Islet precursor cell (in vitro differentiated cells): ENCODE data around the gene POLD2.

Experiments
- DNase-seq: peaks from one replicate; pipeline ENCODE4 v3.0.0-alpha.2; 2018

The POLD2 gene

DNA sequence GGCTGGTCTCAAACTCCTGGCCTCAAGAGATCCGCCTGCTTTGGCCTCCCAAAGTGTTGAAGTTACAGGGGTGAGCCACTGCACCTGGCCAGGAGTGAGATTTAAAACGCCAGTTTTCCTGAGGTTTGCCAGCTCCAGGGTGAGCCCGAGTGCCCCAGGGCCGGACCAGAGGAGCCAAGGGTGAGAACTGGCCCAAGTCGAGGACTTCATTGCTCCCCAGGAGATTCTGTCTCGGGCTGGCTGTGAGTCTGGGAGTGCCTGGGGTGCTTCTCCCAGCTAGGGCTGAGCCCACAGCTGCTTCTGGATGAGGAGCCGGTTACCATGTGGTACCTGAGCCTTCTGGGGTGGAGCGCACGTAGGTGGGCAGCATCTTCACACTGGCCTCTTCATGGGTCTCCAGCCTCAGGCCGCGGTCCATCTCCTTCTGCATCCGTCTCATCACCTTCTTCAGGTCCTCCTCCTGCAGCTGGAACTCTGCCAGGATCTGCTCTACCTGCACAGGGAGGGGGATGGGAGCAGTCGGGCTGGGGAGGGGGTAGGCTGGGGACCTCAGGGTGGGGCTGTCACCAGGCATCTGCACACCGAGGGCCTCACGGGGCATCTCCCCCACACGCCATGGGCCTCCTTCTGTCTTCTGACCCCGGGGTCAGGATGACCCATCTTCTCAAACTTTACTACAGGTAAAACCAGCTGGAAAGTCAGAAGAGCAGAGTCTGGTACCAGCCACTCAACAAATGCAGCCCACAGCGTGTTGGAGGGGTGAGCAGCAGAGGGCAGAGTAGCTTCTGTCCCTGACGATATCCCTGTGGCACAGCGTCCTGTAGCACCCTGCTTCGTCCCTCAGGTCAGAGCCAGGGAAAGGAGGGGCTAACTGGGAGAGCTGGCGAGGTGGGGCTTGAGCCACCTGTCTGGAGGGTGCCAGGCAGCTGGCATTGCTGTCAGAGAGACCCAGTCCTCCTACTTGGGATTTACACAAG lies 29.9 kb upstream of the POLD2 start:
- DNase-seq = peak; percentile 47

DNA sequence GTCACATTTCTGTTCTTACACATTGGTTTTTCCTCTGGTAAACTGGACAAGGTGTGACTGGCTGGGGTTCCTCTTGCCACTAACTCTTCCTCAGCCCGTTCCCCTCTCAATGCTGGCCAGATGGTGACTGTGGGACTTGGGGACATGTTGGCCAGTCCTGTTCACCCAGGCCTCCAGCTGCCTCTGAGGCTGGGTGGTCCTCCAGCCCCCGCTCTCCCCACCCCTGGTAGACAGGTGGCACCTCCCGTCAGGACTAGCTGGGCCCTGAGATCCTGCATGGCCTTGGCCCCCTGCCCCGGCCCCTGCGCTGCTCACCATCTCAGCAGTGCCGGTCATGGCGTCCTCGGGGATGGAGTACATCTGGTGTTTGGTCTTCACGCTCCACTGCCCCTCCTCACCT lies 28.6 kb upstream of the POLD2 start:
- peak; percentile 38 for DNase-seq

DNA sequence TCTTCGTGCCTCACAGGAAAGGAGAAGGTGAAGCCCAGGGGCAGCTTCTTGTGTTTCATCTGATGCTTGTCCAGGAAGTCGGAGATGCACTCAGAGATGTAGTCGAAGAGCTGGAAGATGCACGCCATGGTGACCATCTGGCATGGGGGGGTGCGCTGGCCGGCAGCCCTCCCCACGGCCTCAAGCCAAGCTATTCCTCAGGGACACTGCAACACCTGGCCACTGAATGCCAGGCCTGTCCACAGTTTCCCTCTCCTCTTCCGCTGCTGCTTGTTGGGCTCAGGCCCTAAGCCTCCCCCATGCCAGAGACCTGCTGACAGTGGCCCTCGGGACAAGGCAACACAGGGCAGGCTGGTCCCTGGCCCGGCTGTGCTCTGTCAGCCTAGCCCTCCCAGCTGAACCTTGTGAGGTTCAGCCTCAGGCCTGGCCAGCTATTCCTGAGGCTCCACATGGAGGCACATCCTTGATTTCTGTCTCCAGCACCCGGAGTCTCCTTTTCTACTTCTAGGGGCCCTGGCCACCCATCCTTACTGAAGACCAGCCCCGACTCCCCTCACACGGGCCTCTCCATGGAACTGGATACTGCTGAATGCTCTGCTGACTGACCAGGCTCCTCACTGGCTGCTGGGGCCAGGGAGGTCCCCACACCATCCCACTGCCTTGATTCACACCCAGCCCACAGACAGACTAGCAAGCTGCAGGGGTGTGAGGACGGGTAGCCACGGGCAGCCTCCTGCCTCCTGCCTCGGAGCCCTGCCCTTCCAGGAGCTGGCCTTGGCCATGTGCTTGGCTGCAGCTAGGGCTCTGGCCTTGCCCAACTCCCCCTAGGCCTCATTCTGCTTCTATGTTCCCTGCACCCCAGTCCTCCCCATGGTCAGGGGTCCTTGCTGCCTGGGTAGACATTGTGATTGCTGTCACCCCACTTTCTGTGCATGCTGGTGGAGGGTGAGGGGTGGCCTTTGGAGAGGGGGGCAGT lies 27.9 kb upstream of the POLD2 start:
- no peak for DNase-seq

DNA sequence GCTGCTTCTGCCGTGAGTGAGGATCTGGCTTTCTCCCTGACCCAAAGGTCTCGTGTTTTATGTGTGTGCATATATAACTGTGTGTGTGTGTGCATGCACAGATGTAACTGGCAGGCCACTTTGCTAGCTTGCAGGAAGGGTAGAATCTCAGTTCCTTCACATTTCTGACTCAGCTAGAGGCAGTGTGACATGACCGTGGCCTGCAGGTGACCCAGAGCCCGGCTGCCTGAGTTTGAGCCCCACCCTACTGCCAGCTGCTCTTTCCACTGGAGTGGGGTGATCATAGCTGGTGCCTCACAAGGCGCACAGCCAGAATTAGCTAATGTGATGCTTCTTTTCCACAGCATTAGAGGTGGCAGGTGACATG lies 27.1 kb upstream of the POLD2 start:
- DNase-seq = peak; percentile 40

DNA sequence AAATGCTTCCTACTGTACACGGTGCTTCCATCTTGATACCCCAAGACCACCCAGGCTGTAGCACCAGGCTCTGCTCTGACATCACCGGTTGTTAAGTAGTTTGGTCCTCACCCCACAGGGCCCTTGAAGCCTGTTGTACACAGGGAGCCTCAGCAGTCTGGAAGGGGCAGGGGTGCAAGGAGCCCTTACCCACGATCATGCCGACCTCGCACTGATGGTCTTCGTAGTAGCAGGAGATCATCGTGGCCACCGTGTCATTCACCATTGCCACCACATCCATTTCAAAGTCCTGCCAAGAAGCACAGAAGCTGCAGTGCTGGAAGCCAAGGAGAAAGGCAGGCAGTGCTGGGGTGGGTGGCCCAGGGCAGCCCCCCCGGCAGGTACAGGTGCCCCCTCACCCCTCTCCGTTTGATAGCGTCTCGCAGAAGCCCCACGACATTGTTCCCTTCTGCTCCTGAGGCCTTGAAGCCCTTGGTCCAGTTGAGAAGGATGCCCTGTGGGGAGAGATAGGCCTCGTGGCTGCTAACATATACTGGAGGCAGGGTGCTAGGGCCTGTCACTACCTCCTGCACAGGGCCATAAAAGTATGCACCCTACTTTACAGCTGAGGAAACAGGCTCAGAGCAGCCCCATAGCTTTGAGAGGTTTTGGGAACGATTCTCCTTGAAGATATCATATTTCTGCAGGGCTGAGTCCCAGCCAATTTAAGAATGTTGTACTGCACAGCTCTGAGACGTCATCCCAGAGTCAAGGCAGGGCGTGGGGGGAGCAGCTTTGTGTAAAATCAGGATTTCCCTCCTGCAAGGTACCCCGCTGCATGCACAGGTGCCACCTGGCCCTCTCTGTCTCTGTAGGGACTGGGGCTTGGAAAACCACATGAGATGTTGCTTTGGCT lies 26.5 kb upstream of the POLD2 start:
- no peak for DNase-seq

DNA sequence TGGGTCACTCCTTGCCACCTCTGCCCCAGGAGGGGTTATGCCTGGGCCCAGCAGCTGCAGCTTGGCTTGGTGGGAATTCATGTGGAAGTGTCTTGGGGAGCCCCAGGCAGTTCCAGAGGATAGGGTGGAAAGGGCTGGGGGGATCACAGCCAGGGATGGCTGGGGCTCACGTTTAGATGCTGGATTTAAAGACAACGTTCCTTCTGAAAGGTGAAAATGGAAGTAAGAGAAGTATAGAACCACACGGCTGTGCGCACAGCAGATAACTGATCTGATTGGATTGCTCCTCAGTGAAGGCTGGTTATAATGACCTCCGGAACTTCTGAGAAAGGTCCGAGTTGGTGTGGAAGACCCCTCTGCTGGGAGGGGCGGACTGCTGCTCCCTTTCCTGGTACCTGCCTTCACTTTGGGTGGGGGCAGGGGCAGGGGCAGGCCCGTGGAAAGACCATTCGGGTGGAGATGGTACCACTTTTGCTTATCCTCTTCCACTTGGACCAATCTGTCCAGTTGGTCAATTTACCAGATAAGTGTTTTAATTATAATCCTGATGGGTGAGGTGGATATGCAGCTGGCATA lies 25.7 kb upstream of the POLD2 start:
- DNase-seq = no peak

DNA sequence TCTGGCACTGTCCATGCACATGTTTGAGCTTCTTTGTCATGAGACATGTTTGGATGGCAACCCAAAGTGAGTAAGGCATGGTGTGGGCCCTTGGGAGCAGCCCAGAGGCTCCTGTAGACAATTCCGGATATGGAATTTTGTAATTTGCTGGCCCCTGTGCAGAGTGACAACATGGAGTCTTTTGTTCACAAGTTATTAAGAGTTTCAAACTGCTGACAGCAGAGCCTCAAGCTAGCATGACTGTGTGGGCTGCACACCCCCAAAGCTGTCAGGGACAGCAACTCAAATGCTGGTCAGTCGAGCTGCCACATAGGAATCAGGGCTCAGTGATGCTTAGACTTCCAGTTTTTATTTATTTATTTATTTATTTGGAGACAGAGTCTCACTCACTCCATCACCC lies 24.8 kb upstream of the POLD2 start:
- no peak for DNase-seq

DNA sequence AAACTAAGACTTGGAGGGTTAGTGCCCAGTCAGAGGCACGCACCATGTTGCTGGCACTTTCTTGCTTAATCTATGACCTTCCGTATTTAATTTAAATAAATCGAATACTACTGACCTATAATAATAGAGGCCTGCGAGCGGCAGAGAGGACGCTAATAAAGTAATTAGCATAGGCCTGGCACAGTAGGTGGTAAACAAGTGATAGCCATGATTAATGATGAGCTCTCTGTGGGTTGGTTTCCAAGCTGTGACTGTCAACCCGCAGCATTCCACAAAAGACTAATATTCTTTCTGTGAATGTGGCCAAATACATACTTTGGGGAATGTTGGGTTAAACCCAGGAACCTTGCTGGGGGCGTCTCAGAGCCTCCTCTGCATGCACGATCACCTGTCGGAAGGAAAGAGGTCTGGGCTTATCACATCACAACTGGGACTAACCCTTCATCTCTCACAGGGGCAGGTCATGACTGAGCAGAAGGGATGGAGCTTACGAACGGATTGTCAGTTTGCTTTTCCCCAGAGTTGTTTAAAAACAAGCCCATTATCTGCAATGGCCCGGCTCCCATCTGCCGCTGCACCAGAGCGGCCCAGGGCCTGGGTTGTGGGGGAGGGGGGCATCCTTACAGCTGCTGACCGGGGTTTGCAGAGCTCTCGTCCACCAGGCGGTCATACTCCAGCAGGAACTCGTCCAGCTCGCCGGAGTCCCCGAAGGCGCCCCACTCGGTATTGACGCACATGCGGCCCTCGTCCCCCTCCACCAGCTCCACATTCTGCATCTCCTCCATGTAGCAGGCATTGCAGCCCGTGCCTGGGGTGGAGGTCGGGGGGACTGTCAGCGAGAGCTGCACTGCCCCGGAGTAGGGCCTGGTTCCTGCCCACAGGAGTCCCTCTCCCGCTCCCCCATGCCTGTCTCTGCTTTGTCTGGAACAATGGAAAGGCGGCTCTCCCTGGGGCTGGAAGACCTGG lies 24.0 kb upstream of the POLD2 start:
- DNase-seq = peak; percentile 48

DNA sequence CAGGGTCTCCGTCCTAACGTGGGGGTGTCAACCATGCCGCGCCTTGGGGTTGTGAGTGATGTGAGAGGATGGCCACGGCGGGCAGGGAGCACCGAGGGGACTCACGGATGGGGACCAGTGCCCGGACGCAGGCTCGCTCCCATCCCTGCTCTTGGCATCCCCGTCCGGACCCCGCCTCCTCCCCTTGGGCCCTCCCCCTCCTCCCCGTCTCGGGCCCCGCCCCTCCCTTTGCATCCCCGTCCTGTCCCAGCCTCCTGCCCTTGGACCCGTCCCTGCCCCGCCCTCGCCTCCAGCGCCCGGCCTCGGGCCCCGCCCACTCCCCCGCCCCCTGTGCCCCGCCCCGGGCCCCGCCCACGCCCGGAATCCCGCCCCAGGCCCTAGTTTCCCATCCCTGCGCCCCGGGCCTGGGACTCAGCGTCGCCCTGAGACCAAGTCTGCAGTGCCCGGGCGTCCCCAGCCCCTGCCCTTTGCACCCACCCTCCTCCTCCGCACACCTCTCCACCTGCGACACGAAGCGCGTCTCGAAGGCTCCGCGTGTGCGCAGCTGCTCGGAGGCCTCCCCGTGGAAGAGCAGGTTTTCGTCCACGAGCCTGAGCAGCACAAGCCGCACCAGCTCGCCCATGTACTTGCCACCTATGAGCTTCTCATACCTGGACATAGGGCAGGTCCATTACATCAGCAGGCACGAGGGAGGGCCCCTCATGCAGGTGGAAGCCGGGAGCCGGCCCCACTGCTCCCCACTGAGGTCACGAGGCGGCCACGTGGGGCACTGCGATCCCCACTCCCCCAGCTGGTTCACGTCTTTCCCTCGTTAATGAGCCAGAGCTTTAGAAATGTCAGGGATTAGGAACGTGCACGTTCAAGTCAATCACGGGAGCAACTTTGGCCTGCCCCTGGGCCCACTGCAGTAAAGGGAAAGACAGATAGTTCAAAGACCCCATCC lies 22.9 kb upstream of the POLD2 start:
- DNase-seq = peak; percentile 86

DNA sequence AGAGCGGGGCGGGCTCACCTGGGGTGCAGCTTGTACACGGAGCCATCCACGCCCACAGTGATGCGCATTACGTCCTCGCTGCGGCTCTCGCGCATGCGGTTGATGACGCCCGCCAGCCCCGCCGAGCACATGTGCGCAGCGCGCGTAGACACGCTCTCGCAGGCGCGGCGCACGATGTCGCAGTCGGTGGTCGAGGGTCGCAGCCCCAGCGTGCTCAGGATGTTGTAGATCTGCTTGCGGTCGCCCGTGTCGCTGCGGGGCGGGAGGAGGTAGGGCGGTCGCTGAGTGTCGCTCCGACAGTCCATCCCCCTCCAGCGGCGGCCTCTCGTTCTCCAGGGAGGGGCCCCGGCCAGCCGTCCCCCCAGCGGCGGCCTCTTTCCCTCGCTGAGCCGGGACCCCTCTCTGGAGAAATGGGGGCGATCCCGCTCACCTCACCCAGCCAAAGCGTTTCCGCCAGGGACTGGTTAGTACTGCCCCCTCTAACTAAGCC lies 22.2 kb upstream of the POLD2 start:
- DNase-seq = peak; percentile 51

DNA sequence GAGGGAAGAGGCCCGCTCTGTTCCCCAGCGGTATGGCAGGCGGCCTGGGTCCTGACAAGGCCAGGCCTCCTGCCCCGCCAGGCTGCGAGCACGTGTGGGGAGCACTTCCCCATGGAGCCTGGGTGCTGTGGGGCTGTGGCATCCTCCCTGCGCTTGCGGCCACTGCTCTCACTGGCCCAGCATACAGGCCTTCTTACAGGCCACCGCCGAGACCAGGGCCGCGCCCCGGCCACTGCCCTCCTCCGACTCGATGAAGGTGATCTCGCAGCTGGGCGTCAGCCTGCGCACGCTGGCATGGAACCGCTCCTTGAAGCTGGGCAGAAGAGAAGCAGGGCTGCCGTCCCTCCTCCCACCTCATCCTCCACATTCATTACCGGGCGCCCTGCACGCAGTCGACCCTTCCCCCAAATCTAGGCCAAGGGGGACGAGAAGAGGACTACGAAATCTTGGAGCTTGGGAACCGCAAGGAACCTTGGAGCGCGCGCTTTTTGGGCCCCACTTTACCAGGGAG lies 21.7 kb upstream of the POLD2 start:
- DNase-seq = peak; percentile 38

DNA sequence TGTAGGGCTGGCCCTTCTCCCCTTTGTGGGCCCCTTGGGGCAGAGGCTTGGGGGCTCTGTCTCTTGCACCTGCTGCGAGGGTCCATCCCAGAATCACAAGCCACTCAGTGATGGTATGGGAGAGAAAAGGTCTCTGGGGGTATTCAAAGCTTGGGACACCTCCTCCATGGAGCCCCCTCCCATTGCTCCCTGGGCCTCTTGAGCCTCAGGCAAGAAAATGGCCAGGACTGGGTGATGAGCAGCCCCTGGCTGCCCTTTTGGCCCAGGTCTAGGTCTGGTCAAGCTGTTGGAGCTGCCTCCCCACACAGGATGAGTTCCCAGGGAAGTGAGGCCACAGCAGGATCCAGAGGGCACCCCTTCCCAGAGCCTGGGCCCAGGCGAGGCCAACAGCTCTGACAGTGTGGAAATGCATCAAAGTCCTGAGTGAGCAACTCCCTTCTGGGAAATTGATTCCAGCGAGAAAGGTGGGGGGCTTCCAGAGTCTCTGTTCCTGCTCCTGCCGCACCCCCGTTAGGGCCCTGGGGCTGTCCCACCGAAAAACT lies 21.1 kb upstream of the POLD2 start:
- peak; percentile 47 for DNase-seq

DNA sequence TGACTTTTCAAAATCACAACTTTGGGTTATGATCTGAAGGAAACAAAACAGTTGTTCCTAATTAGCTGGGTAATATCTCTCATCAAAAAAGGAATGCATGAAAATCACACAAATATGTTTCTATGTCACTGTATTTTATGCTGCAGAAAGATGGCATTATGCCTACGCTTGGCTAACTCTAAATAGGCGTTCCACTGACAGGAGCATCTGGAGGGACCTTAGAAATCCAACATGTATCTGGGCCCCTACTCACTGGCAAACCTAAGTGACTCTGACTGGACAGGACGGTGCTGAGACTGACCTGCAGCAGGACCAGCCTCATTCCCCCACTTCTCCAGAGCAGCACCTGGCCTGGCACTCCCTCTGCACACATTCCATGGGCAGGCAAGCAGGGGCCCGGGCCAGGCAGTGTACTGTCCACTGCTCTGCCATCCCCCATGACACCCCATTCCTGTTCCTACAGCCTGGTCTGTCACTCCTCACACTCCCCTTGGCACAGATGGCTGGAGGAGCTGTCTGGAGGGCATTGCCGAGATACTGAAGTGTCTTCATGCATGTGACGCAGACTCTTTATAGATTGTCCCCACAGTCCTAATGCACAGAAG lies 20.4 kb upstream of the POLD2 start:
- DNase-seq = peak; percentile 17

DNA sequence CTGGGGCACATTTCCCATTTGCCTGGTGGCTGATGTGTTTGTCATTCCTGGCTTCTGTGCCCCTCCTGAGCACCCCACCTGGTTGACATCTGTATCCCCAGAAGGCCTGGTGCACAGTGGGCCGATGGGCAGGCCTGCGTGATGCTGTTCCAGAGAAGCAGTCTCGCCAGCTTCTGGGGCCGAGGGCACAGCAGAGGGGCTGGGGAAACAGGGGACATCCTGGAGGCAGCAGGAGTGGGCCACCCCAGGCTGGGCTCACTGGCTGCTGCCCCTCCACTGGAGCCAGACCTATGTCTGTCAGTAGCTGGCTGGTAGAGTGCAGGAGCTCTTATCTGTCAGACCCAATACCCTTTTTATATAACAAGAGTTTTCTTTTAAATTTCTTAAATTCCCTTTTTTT lies 18.7 kb upstream of the POLD2 start:
- DNase-seq = peak; percentile 32

DNA sequence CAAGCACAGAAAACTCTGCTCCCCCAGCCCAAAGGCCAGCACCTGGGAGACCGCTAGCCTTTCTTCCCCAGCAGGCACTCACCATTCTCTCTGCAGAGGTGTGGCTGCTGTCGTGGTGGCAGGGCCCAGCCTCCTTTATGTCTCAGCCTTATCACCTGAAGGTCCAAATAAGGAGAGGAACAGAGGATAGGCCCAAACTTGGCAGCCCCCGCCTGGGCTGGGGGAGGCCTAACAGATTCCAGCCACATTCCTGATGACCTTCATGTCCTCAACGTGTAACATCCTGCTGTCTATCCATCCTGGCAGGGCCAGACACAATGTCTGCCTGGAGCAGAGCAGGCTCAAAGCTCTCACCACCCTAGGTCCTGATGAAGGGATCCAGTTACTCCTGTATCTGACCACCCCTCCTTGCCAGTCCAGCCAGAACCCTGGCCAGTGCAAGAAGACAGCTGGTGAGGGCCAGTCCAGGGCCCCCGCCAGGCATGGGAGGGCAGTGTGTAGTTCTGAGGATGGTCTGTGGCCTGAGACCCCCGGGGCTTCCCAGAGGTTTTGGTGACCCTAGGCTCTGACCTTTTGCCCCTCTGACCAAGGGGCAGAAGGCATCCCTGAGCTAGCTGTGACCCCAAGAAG lies 18.0 kb upstream of the POLD2 start, which contains the start of gene MYL7:
TSS of gene MYL7 (minus strand) at position 112 of the 630 bp plus-strand sequence. CDS start at position 85, 27 bp downstream.
- peak; percentile 80 for DNase-seq

DNA sequence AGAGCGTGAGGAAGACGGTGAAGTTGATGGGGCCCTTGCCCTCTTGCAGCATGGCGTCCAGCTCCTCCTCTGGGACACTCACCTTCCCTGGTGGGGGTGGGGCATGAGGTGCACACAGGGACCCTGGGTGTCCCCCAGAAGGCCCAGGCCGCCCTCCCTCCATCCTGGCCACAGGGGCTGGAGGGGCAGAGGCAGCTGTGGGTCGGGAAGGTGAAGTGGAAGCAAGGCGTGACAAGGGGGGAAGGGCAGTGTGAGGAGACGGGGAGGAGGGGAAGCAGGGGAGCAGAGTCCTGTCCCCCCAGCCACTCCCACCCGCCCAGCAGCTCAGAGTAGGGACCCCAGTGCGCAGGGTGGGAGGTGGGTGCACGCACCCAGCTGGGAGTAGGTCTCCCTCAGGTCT lies 17.0 kb upstream of the POLD2 start:
- DNase-seq = no peak

DNA sequence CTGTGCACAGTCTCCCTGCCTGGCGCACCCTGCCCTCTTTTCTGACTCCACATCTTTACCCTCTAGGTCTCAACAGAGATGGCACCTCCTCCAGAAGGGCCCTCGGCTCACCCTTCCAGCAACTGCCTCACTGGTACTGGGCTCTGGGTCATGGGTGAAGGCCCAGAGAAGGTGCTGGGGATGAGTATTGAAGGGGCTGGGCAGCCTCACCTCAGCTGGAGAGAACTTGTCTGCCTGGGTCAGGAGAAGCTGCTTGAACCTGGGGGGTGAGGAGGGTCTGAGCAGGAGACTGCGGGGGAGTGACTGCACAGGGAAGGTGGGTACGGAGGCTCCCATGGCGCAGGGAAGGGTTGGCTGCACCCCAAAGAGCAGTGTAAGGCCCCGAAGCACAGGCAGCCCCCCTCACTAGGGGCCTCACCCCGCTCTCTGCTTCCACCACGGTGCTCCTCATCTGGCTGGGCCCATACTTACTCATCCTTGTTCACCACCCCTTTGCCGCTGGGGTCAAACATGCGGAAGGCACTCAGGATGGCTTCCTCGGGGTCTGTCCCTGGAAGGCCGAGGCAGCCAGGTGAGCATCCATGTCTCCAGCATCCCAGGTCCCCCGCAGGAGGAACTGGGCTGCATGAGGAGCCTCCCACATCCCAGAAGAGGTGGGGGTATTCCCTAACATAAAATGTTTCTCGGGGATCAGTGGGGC lies 16.1 kb upstream of the POLD2 start:
- DNase-seq = no peak
